H1 (cell line): ENCODE data around the gene LTC4S. TPM values are rescaled to one million over a fixed set of nuclear protein-coding genes. Genes with fewer than 3 reads are reported as not detected.

Experiments
- CTCF ChIA-PET: fragments of 300-600 bp; sonication (Branson Sonifier 250); formaldehyde crosslinking; loops from one replicate; lab custom pipeline; 2021; ENCODE audit not compliant: partially characterized antibody; lab: Charles Lee
- POLR2A ChIA-PET: fragments of 300-600 bp; sonication (Branson Sonifier 250); formaldehyde crosslinking; loops from one replicate; lab custom pipeline; 2021; ENCODE audit warnings: inconsistent platforms; ENCODE audit not compliant: partially characterized antibody; lab: Charles Lee
- DNase-seq, 2 experiments: peaks; one replicate each; pipeline versions ENCODE4 v3.0.0 to v3.0.0-alpha.2; 2010 to 2022; ENCODE audit warnings: low spot score in 2 of 2, low read depth in 1 of 2, mixed read lengths in 1 of 2
- FAIRE-seq: peaks from 2 replicates; lab custom pipeline; 2011; peaks lifted over from hg19 to GRCh38; lab: Jason Lieb, UNC
- H2AFZ ChIP-seq: 2 replicates; pipeline ENCODE4 v1.8.1; 2012; ENCODE audit warnings: low read length, inconsistent platforms
- H2AK5ac ChIP-seq: 2 replicates; pipeline ENCODE4 v1.6.1; 2013; ENCODE audit warnings: low read depth, low read length
- H2BK120ac ChIP-seq: replicated peaks from 2 replicates; pipeline ENCODE3; 2013; ENCODE audit warnings: low read depth, low read length, inconsistent platforms
- H2BK12ac ChIP-seq: 2 replicates; pipeline ENCODE4 v1.6.1; 2013; ENCODE audit warnings: low read depth, low read length
- H2BK15ac ChIP-seq: 2 replicates; pipeline ENCODE4 v1.6.1; 2013; ENCODE audit warnings: low read length
- H2BK20ac ChIP-seq: 2 replicates; pipeline ENCODE4 v1.6.1; 2013; ENCODE audit warnings: low read length
- H2BK5ac ChIP-seq: 2 replicates; pipeline ENCODE4 v1.6.1; 2013; ENCODE audit warnings: low read depth, low read length
- H3K14ac ChIP-seq: 2 replicates; pipeline ENCODE4 v1.6.1; 2013; ENCODE audit warnings: inconsistent platforms; ENCODE audit not compliant: insufficient read length
- H3K18ac ChIP-seq: 2 replicates; pipeline ENCODE4 v1.6.1; 2013; ENCODE audit warnings: low read length; ENCODE audit errors: extremely low read depth
- H3K23ac ChIP-seq: 2 replicates; pipeline ENCODE4 v1.6.1; 2013; ENCODE audit warnings: inconsistent platforms; ENCODE audit not compliant: insufficient read length
- H3K23me2 ChIP-seq: 2 replicates; pipeline ENCODE4 v1.6.1; 2013; ENCODE audit warnings: low read depth, low read length
- H3K27ac ChIP-seq: 2 replicates; pipeline ENCODE4 v1.6.1; 2011; ENCODE audit warnings: low read depth, low read length, inconsistent platforms
- H3K27me3 ChIP-seq, 4 experiments: replicated peaks in 1 of 4; 1 replicate in 1 of 4; 2 replicates in 3 of 4; pipeline versions ENCODE4 v1.6.1 to v1.8.1; 2011 to 2013; ENCODE audit warnings: low read length in 3 of 4, mild to moderate bottlenecking in 3 of 4, inconsistent platforms in 2 of 4, mixed read lengths in 2 of 4, moderate library complexity in 1 of 4; ENCODE audit not compliant: control insufficient read depth in 3 of 4, insufficient read depth in 3 of 4; ENCODE audit errors: extremely low read depth in 1 of 4
- H3K36me3 ChIP-seq, 4 experiments: 2 replicates each; pipeline versions ENCODE4 v1.6.1 to v1.8.1; 2011 to 2013; ENCODE audit warnings: mild to moderate bottlenecking in 4 of 4, low read length in 3 of 4, moderate library complexity in 2 of 4, control low read depth in 1 of 4, inconsistent platforms in 1 of 4; ENCODE audit not compliant: insufficient read depth in 4 of 4, control insufficient read depth in 2 of 4
- H3K4ac ChIP-seq: replicated peaks from 2 replicates; pipeline ENCODE3; 2013; ENCODE audit warnings: low read length, low read depth, mixed read lengths, inconsistent platforms; ENCODE audit not compliant: insufficient read length
- H3K4me1 ChIP-seq, 4 experiments: replicated peaks in 1 of 4; 1 replicate in 1 of 4; 2 replicates in 3 of 4; pipeline versions ENCODE4 v1.6.1 to v1.8.1; 2011 to 2013; ENCODE audit warnings: low read length in 3 of 4, inconsistent platforms in 2 of 4, mixed read lengths in 1 of 4; ENCODE audit not compliant: insufficient read depth in 4 of 4, control insufficient read depth in 3 of 4
- H3K4me2 ChIP-seq, 2 experiments: 2 replicates each; pipeline versions ENCODE4 v1.6.1 to v1.8.1; 2011 to 2013; ENCODE audit warnings: low read depth in 2 of 2, low read length in 2 of 2, control low read depth in 1 of 2, inconsistent platforms in 1 of 2, mild to moderate bottlenecking in 1 of 2; ENCODE audit not compliant: insufficient read depth in 1 of 2
- H3K4me3 ChIP-seq, 4 experiments: fragments of 200-600, 300-600 bp in 1 of 4; sonication (generic), shearing (Covaris generic), sonication (Bioruptor Twin) in 1 of 4; 2 replicates each; pipeline versions ENCODE4 v1.5.1 to v1.8.1; 2011 to 2016; ENCODE audit warnings: low read length in 4 of 4, low read depth in 3 of 4, control low read depth in 2 of 4, inconsistent platforms in 2 of 4, mild to moderate bottlenecking in 2 of 4, mixed read lengths in 1 of 4, moderate library complexity in 1 of 4; ENCODE audit not compliant: insufficient read depth in 2 of 4; ENCODE audit errors: extremely low read depth in 1 of 4
- H3K56ac ChIP-seq: replicated peaks from 2 replicates; pipeline ENCODE3; 2013; ENCODE audit warnings: low read depth, mild to moderate bottlenecking, mixed read lengths, low read length, inconsistent platforms; ENCODE audit not compliant: insufficient read length
- H3K79me1 ChIP-seq: 2 replicates; pipeline ENCODE4 v1.6.1; 2013; ENCODE audit warnings: low read depth, low read length, control low read depth
- H3K79me2 ChIP-seq, 2 experiments: 2 replicates each; pipeline versions ENCODE4 v1.6.1 to v1.8.1; 2012 to 2013; ENCODE audit warnings: low read length in 2 of 2, mild to moderate bottlenecking in 2 of 2, inconsistent platforms in 1 of 2; ENCODE audit not compliant: insufficient read depth in 2 of 2, control insufficient read depth in 1 of 2
- H3K9ac ChIP-seq, 4 experiments: replicated peaks in 1 of 4; 1 replicate in 1 of 4; 2 replicates in 3 of 4; pipeline versions ENCODE4 v1.6.1 to v1.8.1; 2011 to 2013; ENCODE audit warnings: low read depth in 3 of 4, low read length in 3 of 4, control low read depth in 2 of 4, mild to moderate bottlenecking in 2 of 4, moderate library complexity in 2 of 4, inconsistent platforms in 1 of 4; ENCODE audit errors: extremely low read depth in 1 of 4
- H3K9me3 ChIP-seq, 2 experiments: 2 replicates each; pipeline versions ENCODE4 v1.6.1 to v1.8.1; 2012 to 2013; ENCODE audit warnings: mild to moderate bottlenecking in 2 of 2, moderate library complexity in 2 of 2, control low read depth in 1 of 2, inconsistent platforms in 1 of 2, low read depth in 1 of 2, low read length in 1 of 2, mixed read lengths in 1 of 2; ENCODE audit not compliant: insufficient read depth in 2 of 2
- H4K20me1 ChIP-seq, 2 experiments: replicated peaks in 1 of 2; 2 replicates each; pipeline versions ENCODE3 to v1.8.1; 2011 to 2013; ENCODE audit warnings: inconsistent platforms in 2 of 2, low read length in 2 of 2, mild to moderate bottlenecking in 1 of 2; ENCODE audit not compliant: insufficient read depth in 2 of 2, control insufficient read depth in 1 of 2
- H4K5ac ChIP-seq: 2 replicates; pipeline ENCODE4 v1.6.1; 2013; ENCODE audit warnings: low read length, low read depth, mixed read lengths, inconsistent platforms; ENCODE audit not compliant: insufficient read length
- H4K8ac ChIP-seq: 2 replicates; pipeline ENCODE4 v1.8.0; 2013; ENCODE audit warnings: mild to moderate bottlenecking, moderate library complexity, low read length, inconsistent platforms; ENCODE audit not compliant: insufficient read depth; ENCODE audit errors: extremely low read depth
- H4K91ac ChIP-seq: replicated peaks from 2 replicates; pipeline ENCODE3; 2013; ENCODE audit warnings: low read length, mixed read lengths, inconsistent platforms; ENCODE audit not compliant: insufficient read length
- GABPA ChIP-seq: IDR thresholded peaks from 2 replicates; pipeline ENCODE4 v1.6.1; 2011; ENCODE audit warnings: mild to moderate bottlenecking, low read length, moderate library complexity, borderline replicate concordance; ENCODE audit not compliant: insufficient read depth
- HDAC6 ChIP-seq: IDR thresholded peaks from one replicate; pipeline ENCODE4 v1.7.1; 2012; ENCODE audit warnings: low read depth, mild to moderate bottlenecking, inconsistent platforms, low read length, moderate library complexity
- MAX ChIP-seq: IDR thresholded peaks from 2 replicates; pipeline ENCODE4 v1.6.1; 2012; ENCODE audit warnings: inconsistent platforms
- NANOG ChIP-seq: IDR thresholded peaks from 2 replicates; pipeline ENCODE4 v1.6.1; 2011; ENCODE audit warnings: low read length, low read depth, mild to moderate bottlenecking, inconsistent platforms; ENCODE audit not compliant: insufficient read depth, poor library complexity, severe bottlenecking
- SAP30 ChIP-seq: fragments of 300-600 bp; sonication (generic); IDR thresholded peaks from 2 replicates; pipeline ENCODE4 v1.7.1; 2012; ENCODE audit warnings: low read length, moderate library complexity, mild to moderate bottlenecking, inconsistent platforms; ENCODE audit not compliant: insufficient read depth, insufficient replicate concordance
- SP1 ChIP-seq: IDR thresholded peaks from 2 replicates; pipeline ENCODE4 v1.6.1; 2011; ENCODE audit warnings: low read depth, low read length
- SUZ12 ChIP-seq: fragments of 200-600 bp; sonication (generic); IDR thresholded peaks from 2 replicates; pipeline ENCODE4 v1.6.1; 2012; ENCODE audit warnings: mild to moderate bottlenecking, inconsistent platforms, low read length, moderate library complexity, mixed read lengths
- USF2 ChIP-seq: IDR thresholded peaks from 2 replicates; pipeline ENCODE4 v1.6.1; 2011; ENCODE audit warnings: low read length, improper control_type of control experiment
- WGBS, 2 experiments: shearing (Covaris generic) in 1 of 2; methylation state at CpG; one replicate each; pipeline versions ENCODE4 v1.1.6 to v1.1.7; 2013 to 2015; ENCODE audit warnings: low lambda C conversion rate in 2 of 2, mixed read lengths in 2 of 2, inconsistent platforms in 1 of 2, low coverage in 1 of 2, missing lambda C conversion rate in 1 of 2; ENCODE audit not compliant: insufficient replicate concordance in 2 of 2, insufficient coverage in 1 of 2, insufficient read length in 1 of 2; ENCODE audit errors: extremely low coverage in 1 of 2, missing lambda C conversion rate in 1 of 2; 5-methylcytosine and 5-hydroxymethylcytosine counted together
- polyA plus RNA-seq, 7 experiments: library from polyadenylated mRNA; depleted of rRNA in 3 of 7; stranded (reverse) in 5 of 7; unstranded in 2 of 7; fragments of >200 nt in 5 of 7; fragments of 200-250 nt in 2 of 7; gene quantifications; 1 replicate in 5 of 7; 2 replicates in 1 of 7; 4 replicates in 1 of 7; pipeline versions ENCODE4 v1.2.1 to v1.2.3, GENCODE V29; 2011 to 2013; ENCODE audit warnings: missing spikeins in 2 of 7, mixed read lengths in 2 of 7
- total RNA-seq: library from RNA; stranded (reverse); fragmentation: NEBNext Ultra II Directional; extraction: Animal tissue kit (Norgen Biotek cat#: 25700); gene quantifications from 2 replicates; pipeline ENCODE4 v1.2.1, GENCODE V29; 2021

LTC4S gene
- total and polyA plus RNA-seq, 2 of the 8 experiments (the other 6 are each of a cell fraction or from before 2014, with no cell fraction given) = 2.2 to 3.7 TPM

GRCh38 chr5:179776411-179776938 is 17.3 kb upstream of the LTC4S start:
- no peaks in the 10 kb centered on the region for H3K23me2 ChIP-seq
- DNase-seq = no peak

More at GRCh38 chr5:179776411-179776938, 17.3 kb upstream of the LTC4S start:
- TF ChIP-seq HDAC6 = no peak
- TF ChIP-seq MAX = no peak
- TF ChIP-seq SUZ12 = no peak
- no peak for TF ChIP-seq USF2
- no peak for TF ChIP-seq GABPA
- TF ChIP-seq SP1 = no peak
- TF ChIP-seq SAP30 = no peak
- TF ChIP-seq NANOG = no peak
- TF ChIP-seq, all 59 proteins: peak for 0
- no peaks in the 10 kb centered on the region for H3K79me2 ChIP-seq
- H3K56ac ChIP-seq = no peak overlapping the region
- peaks cover 0 to 6% of the 10 kb centered on the region in 2 experiments for H4K20me1 ChIP-seq
- no peak overlapping the region for H3K27ac ChIP-seq
- no peaks in the 10 kb centered on the region; the same call in 1 of the 2 replicates for H3K79me1 ChIP-seq
- H2BK5ac ChIP-seq = no peak overlapping the region
- no peak overlapping the region for H2AK5ac ChIP-seq
- H3K4ac ChIP-seq = no peak overlapping the region
- no peaks in the 10 kb centered on the region for H3K4me1 ChIP-seq
- no peaks in the 10 kb centered on the region for H3K27me3 ChIP-seq
- H3K9ac ChIP-seq = no peak overlapping the region
- H4K5ac ChIP-seq = no peak overlapping the region
- WGBS, 2 experiments = 95% methylated on average over 11 of the region's 11 CpGs; no CpG with 5 or more reads in 1 of the 2 experiments
- H4K91ac ChIP-seq = no peak overlapping the region
- ChIA-PET CTCF (interaction anchor here (0.8 to 4.0 kb wide), 6 partner anchors 12 to 44 kb away, joined by 3 to 32 read pairs (median 4); partner anchors contain the start of gene MAML1), POLR2A (interaction anchor here (0.6 to 2.2 kb wide), 3 partner anchors 9 to 20 kb away, joined by 3 to 10 read pairs (median 5); no protein-coding TSS in a partner anchor)
- H2AFZ ChIP-seq = no peak overlapping the region
- no peaks in the 10 kb centered on the region for H3K9me3 ChIP-seq
- H3K23ac ChIP-seq = no peak overlapping the region
- no peak overlapping the region for H2BK12ac ChIP-seq
- no peak overlapping the region for H2BK15ac ChIP-seq
- no peak overlapping the region for H3K18ac ChIP-seq
- H3K4me3 ChIP-seq = no peak overlapping the region
- FAIRE-seq = no peak
- H4K8ac ChIP-seq = no peak overlapping the region
- no peak overlapping the region for H3K14ac ChIP-seq
- H2BK20ac ChIP-seq = no peak overlapping the region
- no peak overlapping the region for H2BK120ac ChIP-seq
- peaks cover 15 to 43% (median 41%) of the 10 kb centered on the region in 4 experiments; a peak in 7 of 8 replicates for H3K36me3 ChIP-seq
- H3K4me2 ChIP-seq = no peak overlapping the region
